GM19023 (cell line): ENCODE data around the gene DOCK3.
A peak's percentile ranks its signal among the peaks of the same experiment; 100 is the strongest.
"Not testable (repeated sequence)": the region's sequence is repeated elsewhere in the genome, so short reads cannot be mapped to it uniquely, and the experiment has no call there.

Source experiments
- ATAC-seq: cut with Tn5 transposase; IDR thresholded peaks from one replicate; pipeline ENCODE4 v1.9.1; 2021; ENCODE audit warnings: mild to moderate bottlenecking, moderate library complexity; ENCODE audit not compliant: unreplicated experiment

DOCK3 gene

DNA sequence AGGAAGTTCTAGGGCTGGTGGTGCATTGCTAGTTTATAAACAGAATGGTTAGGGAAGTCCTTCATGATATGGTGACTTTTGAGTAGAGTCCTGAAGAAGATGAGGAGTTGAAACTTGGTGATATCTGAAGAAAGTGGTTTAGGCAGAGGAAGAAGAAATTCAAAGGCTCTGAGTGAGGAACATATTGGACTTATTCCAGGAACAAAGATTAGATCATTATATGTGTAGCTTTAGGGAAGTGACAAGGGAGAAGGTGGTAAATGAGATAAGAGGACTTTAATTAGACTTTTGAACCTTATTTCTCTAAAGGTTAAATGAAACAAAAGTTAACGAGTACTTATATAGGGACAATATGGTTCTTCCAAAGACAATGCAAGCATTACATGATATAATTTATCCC lies 286.7 kb downstream of the DOCK3 start:
- ATAC-seq, result no peak

DNA sequence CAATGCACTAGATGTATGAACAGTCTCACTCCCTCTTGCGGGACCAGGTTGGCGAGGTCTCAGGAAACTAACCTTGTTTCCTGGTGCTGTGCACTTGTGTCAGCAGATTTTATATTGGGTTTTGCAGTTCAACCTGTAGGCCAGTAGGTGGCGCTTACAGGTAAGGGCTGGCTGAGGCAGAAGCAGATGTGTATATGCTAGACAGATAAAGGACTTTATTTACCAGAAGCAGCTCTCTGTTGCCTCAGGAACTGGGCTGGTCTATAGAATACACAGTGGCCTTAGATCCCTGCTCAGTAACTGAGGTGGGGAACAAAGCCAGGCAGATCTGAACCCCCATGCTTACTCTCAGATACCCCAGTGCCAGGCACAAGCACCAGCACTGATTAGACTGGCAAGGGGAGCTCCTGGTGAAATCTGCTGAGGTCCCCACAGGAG lies 296.8 kb downstream of the DOCK3 start:
- ATAC-seq, result peak; percentile 66

DNA sequence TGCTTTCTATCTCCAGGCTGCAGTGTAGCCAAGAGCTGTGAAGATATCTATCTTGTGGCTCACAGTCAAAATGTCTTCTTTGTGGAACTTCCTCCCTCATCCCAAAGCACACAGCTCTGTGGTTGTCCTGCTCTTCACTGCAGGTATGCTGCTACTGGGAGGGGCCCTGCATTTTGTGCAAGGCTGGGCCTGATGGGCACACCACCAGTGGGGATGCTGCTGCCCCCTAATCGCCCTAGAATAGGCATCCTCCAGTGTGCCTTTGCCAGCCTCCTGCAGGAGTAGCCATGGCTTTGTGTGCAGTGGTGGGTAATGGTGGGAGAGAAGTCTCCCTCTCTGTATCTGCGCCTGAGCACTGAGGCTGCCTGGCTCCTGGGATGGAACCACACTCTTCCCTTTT lies 297.3 kb downstream of the DOCK3 start:
- ATAC-seq, result no peak

DNA sequence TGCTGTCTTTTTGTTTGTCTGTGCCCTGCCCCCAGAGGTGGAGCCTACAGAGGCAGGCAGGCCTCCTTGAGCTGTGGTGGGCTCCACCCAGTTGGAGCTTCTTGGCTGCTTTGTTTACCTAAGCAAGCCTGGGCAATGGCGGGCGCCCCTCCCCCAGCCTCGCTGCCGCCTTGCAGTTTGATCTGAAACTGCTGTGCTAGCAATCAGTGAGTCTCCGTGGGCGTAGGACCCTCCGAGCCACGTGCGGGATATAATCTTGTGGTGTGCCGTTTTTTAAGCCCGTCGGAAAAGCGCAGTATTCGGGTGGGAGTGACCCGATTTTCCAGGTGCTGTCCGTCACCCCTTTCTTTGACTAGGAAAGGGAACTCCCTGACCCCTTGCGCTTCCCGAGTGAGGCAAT lies 303.9 kb downstream of the DOCK3 start:
- ATAC-seq, result not testable (repeated sequence)

DNA sequence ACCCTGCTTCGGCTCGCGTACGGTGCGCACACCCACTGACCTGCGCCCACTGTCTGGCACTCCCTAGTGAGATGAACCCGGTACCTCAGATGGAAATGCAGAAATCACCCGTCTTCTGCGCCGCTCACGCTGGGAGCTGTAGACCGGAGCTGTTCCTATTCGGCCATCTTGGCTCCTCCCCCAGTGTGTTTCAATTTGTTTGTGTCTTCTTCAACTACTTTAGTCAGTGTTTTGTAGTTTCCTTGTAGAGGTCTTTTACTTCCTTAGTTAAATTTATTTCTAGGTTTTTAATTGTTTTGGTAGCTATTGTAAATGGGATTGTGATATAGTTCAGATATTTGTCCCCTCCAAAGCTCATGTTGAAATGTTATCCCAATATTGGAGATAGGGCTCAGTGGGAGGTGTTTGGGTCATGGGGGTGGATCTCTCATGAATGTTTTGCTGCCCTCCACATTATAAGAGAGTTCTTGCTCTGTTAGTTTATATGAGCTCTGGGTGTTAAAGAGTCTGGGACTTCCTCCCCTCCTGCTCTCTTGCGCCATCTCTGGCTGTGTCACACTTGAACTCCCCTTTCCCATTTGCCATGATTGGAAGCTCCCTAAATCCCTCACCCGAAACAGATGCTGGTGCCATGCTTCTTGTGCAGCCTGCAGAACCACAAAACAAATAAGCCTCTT lies 304.4 kb downstream of the DOCK3 start:
- no peak for ATAC-seq

DNA sequence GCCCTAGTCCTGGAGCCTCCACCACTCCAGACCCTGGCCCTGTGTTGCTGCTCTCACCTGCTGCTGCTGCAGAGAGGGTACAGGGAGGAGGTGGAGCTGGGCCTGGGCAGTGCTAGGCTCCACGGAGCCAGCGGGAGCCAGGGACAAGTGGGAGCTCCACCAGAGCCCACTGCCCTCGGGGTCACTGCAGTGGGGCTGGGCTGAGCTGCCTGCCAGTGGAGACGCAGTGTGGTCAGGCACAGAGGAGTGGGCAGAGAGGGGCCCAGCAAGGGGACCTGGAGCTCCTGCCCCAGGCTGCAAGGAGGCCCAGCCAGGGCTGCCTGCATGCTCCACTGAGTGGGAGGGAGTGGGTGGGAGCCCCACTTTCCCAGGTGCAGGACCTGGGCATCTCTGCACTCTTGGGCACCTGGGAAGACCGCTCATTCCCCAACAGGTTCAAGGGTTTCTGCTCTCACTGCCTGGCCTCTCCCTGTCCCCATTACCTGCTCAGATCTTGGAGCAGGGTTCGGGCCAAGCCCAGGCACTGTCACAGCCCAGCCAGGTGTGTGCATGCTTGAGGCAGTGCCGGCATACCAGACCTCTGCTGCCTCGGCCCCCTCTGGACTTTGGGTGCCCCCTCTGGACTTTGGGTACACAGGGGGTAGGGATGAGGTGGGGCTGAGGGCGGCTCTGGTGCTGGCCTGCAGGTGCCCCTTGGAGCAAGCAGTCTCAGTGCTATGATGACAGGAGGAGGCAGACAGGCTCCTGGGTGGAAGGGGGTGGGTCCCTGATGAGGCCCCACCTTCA lies 308.0 kb downstream of the DOCK3 start:
- no peak for ATAC-seq

DNA sequence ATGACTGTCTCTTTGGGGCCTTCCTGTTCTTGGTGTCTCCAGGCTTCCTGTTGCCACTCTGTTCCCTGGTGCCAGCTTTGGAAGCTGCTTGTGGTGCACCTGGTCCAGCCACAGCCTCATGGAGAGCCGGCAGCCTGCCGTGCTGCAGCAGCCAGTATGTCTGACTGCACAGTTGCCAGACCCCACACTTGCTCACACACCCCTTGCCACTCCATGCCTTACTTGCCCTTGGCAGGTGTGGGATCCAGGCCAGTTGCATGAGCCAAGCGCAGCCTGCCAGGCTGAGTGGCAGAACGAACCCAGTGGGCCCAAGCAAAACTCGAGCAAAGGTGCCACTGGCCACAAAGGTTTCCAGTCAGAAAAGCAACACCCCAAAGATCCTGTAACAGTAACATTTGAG lies 309.2 kb downstream of the DOCK3 start:
- no peak for ATAC-seq

DNA sequence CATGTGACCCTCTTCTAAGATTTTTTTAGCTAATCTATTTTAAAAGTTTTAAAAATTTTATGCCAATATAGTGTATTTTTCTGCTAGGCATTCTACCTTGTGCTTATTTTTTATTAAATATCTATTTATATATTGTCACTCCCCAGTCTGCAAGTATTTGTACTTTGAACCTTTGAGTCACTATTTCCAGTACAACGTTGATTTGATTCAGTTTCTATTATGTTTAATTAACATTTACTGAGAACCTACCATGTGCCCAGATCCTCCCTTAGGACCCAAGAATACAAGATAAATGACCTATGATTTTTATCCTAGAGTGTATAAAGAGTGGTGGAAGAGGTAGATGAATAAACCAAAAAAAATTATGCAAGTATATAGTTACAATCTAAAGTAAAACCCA lies 311.2 kb downstream of the DOCK3 start:
- no peak for ATAC-seq

DNA sequence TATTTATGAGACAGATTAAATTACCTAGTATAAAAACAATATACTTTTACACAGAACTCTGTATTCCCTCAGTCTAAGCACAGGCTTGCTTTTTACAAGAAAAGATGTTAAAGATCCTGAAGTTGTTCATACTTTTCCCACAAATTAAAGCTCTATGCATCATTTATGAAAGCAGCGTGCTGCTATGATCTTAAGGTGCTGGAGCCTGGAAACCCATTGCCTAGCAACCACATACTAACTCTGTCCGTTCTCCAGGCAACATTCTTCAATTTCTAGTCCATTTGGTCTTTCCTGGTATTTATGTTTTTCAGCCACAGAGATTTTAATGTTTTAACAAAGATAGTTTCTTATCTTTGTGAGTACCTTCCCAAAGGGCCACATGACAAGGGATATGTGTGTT lies 312.0 kb downstream of the DOCK3 start:
- ATAC-seq, result no peak

DNA sequence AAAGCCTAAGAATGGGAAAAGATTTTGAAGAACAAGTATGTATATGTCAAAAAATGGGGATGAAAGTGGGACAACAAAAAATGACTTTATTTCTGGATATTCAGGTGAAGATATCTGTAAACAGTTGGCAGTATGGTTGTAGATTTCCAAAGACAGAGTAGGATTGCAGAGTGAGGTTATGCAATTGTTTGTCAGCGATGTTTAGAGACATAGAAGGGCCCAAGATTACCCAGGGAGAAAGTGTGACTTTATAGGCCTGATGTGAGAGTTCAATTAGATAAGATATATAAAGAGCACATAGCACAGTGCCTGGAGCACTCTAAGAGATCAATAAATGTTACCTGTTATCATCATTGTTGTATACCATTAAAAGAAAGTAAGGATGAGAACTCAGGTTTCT lies 319.8 kb downstream of the DOCK3 start:
- no peak for ATAC-seq

DNA sequence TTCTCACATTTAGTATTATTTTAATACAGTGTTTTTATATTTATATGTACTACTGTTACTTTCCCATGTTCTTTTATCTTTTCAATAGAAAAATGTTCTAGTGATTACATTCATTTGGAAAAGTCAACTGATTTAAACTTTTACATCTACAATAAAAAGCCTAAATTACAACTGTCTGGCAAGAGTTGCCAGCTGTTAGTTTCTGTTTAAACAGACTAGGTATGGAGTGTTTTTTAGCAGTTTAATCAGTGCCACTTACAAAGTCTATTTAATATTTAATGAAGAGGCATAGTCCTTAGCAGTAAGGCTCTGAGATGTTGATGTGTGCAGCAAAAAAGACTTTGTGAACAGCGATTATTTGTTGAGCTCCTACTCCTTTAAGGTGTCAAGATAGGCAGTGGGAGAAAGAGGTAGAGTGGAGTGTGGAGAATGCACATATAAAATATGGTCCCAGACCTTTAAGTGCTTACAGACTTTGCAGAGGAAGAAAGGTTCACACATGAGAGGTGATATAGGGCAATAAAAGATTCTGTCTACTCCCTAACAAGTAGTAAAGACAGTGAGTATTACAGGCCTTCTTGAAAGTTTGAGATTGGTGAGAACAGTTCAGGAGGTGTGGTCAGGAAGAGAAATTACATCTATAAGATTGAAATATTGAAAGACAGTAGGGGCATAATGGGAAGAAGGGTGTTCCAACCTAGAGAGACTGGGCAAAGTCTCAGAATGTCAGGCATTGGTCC lies 320.5 kb downstream of the DOCK3 start:
- no peak for ATAC-seq

DNA sequence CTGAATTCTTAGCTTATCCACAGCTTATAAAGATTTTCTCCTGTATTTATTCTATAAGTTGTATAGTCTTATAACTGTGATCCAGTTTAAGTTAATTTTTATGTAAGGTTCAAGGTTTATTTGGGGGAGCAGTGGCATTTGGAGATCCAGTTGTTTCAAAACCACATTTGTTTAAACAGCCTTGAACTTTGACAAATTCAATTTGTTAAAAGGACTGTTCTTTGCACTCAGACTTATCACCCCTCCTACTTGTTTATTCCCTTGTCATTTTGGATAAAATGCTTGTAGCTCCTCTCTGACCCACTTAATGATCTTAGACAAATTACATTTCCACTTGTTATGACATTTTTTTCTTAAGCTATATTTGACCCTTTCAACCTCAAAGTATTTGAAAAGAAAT lies 327.8 kb downstream of the DOCK3 start:
- no peak for ATAC-seq

DNA sequence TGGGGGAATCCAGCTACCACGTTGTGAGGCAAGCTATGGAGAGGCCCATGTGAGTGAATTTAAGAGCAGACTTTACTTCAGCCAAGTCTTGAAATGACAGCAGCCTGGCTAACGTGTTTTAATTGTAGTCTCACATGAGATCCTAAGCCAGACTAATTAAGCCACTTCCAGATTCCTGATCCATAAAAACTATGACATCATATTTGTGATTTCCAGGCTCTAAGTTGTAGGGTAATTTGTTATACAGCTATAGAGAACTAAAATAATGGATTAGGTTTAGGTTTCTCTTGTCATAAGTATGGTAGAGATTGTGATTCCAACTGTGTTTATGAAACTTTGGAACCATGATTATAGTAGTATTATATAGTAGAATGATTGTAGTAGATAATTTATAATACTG lies 329.5 kb downstream of the DOCK3 start:
- ATAC-seq, result no peak

DNA sequence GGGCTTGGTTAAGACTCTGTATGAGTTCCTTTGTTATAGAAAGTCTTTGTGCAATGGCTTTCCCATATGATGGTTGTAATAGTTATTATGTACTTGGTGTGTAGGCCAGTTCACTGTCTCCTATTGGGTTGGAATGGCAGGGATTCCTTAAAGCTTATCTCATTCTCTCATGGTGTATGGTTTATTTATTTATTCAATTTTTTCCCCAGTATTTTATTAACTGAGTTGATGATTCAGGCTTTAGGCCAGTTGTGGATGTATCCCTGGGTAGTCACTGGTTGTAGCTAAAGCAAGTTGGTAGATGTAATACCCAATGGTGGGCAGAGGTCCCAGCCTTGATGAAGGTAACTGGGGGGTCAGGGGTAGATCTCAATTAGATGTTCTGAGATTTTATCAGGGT lies 349.4 kb downstream of the DOCK3 start:
- ATAC-seq, result no peak

DNA sequence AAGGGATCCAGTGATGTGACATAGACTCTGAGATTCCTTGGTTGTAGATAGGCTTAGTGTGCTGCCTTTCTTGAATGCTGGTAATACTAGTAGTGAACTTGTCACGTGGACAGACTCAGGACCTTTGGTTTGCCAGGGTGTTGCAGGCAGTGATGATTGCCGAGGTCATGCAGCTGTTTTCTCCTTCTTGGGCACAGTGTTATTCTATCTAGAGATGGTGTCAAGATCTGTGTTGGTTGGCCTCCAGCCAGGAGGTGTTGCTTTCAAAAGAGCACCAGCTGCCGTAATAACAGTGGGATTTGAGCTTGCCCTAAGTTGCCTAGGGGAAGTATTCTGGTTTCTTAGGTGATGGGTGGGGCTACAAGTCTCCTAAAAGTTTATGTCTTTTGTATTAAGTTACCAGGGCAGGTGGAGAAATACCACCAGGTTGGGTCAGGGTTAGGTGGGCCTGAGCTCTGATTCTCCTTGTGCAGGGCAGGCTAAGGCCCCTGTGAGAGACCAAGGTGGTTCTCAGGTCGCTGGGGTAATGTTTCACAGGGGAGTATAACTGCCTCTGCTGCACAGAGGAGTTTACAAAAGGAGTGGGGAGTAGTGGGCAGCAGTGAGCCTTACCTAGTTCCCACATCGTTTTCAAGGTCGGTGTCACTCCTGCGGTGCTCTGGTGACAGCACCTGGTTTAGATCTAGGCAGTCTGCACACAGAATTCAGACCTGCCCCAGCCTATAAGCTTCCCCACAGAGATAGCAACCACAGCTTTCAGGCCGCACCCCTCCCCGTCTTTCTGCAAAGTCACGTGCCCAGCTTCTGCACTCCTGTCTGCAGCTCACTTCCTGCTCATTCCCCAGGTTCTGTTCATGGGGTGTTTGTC lies 350.3 kb downstream of the DOCK3 start:
- ATAC-seq, result no peak

DNA sequence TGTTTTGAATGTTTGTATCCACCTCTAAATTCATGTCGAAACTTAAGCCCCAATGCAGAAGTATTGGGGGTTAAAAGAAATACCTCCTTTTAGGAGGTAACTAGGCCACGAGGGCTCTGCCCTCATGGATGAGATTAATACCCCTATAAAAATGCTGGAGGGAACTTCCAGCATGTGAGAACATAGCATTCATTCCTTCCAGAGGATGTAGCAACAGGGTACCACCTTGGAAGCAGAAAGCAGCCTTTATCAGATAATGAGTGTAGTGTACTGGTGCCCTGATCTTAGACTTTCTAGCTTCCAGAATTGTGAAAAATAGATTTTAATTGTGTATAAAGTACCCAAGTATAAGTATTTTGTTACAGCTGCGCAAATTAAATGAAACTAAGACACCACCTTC lies 356.9 kb downstream of the DOCK3 start:
- ATAC-seq, result no peak

DNA sequence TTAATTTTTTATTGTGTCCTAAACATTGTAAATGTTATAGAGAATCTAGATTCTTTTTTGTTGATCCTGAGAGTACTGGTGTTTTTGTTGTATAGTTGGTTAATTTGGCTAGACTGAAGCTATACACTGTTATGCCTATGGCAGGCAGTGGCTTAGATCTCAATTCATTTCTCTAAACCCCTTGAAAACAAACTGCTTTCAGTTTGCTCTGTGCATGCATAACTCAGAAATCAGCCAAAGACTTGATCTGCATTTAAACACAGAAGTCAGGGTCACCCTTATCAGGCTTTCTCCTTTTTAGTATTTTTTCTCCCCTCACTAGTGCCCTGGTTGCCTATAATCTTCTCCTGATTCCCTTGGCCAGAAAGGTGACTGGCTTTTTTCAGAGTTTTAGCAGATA lies 360.9 kb downstream of the DOCK3 start:
- no peak for ATAC-seq

DNA sequence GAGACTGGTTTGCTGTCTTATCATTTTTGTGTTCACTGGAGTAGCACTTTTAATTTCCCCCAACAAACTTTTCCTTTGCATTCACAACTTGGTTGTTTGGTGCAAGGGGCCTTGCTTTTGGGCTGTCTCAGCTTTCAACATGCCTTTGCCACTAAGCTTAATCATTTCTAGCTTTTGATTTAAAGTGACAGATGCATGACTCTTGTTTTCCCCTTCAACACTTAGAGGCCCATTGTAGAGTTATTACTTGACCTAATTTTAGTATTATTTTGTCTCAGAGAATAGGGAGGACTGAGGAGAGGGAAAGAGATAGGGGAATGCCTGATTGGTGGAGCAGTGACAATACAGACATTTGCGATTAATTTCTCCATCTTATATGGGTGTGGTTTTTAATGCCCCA lies 370.3 kb downstream of the DOCK3 start:
- no peak for ATAC-seq

DNA sequence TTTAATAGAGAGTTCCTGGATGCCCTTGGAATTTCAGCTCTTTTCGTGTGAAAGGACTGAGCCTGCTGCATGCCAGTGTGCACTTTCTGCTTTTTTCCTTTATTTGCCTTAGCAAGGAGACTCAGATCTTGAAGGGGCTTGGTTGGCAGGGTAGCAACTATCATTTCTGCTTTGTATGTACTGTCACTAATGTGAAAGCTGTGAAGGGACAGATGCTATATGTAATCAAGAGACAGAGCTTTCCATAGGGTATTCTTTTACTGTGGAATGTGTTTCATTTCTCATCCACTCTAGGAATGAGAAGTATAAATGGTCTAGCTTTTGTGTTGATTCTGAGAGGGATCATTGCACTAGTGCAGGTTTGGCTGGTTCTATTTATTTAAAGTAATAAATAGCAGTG lies 377.8 kb downstream of the DOCK3 start:
- ATAC-seq, result no peak

DNA sequence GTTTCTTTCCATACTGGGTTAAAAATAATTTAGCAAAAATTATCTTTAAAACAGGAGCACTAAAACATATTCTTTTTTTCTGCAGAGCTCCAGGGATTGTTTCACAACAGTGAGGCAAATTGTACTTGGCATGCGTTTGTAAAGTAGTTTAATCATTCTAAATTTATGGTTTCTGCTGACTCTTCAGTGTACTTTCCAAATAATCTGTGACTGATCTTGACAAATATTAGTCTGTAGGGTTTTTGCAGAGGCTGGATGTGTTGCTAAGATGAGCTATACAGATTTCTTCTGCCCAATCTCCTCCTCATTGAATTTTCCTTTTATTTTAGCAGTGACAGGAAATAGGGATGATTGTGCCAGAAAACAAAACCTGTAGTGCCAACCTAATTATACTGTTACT lies 382.4 kb downstream of the DOCK3 start:
- ATAC-seq, result no peak

DNA sequence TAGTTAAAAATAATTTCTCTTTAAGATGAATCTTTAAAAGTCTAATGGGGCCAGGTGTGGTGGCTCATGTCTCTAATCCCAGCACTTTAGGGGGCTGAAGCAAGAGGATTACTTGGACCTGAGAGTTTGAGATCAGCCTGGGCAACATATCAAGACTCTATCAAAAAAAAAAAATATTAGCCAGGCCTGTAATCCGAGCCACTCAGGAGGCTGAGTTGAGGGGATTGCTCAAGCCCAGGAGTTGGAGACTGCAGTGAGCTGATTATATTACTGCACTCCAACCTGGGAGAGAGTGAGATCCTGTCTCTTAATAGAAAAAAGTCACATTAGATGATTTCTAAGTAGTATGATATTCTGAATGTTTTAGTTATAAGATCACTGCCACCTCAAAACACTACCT lies 388.3 kb downstream of the DOCK3 start:
- ATAC-seq, result no peak
